Stimulated activated CD4-positive, alpha-beta T cell treated with anti-CD3 and anti-CD28 coated beads, Interleukin-4, amount 100 ng/mL, for 1 hour (primary cell): ENCODE results near the gene CDS2.
A peak's percentile ranks its signal among the peaks of the same experiment; 100 is the strongest.
"Not testable (repeated sequence)": the region's sequence is repeated elsewhere in the genome, so short reads cannot be mapped to it uniquely, and the experiment has no call there.

Experiments used
- DNase-seq: peaks from one replicate; pipeline ENCODE4 v3.0.0-alpha.2; 2020

The CDS2 gene

GRCh38 chr20:5126512-5127203, at the start of gene CDS2:
TSS of gene CDS2 (plus strand) at chr20:5127008. CDS start at chr20:5127093, 85 bp downstream.
- peak; percentile 100 for DNase-seq

GRCh38 chr20:5077761-5078387, 48.9 kb upstream of the CDS2 start:
- no peak for DNase-seq

GRCh38 chr20:5078399-5078958, 48.3 kb upstream of the CDS2 start:
- peak; percentile 63 for DNase-seq

- no peak for DNase-seq
These were observed 46.4 kb upstream of the CDS2 start for GRCh38 chr20:5080384-5080877.

- no peak for DNase-seq
These were observed 41.4 kb upstream of the CDS2 start for GRCh38 chr20:5085380-5085779.

- DNase-seq: no peak
These were observed 38.1 kb upstream of the CDS2 start for GRCh38 chr20:5088688-5089087.

GRCh38 chr20:5090191-5090590, 36.6 kb upstream of the CDS2 start:
- DNase-seq: no peak

- no peak for DNase-seq
These were observed 34.9 kb upstream of the CDS2 start for GRCh38 chr20:5091902-5092301.

- no peak for DNase-seq
These were observed 34.0 kb upstream of the CDS2 start for GRCh38 chr20:5092765-5093339.

- DNase-seq: no peak
These were observed 31.4 kb upstream of the CDS2 start for GRCh38 chr20:5095454-5095853.

- no peak for DNase-seq
These were observed 30.9 kb upstream of the CDS2 start for GRCh38 chr20:5095931-5096330.

- DNase-seq: no peak
These were observed 30.3 kb upstream of the CDS2 start for GRCh38 chr20:5096463-5096862.

- not testable (repeated sequence) for DNase-seq
These were observed 27.8 kb upstream of the CDS2 start for GRCh38 chr20:5099009-5099408.

- not testable (repeated sequence) for DNase-seq
These were observed 26.9 kb upstream of the CDS2 start for GRCh38 chr20:5099909-5100308.

- peak; percentile 78 for DNase-seq
These were observed 26.0 kb upstream of the CDS2 start for GRCh38 chr20:5100684-5101347.

- no peak for DNase-seq
These were observed 22.3 kb upstream of the CDS2 start for GRCh38 chr20:5104479-5104878.

GRCh38 chr20:5109276-5109675, 17.5 kb upstream of the CDS2 start:
- DNase-seq: no peak

GRCh38 chr20:5113615-5113986, 13.2 kb upstream of the CDS2 start:
- DNase-seq: no peak

GRCh38 chr20:5114403-5114802, 12.4 kb upstream of the CDS2 start:
- no peak for DNase-seq

GRCh38 chr20:5116875-5117274, 9.9 kb upstream of the CDS2 start:
- no peak for DNase-seq

- no peak for DNase-seq
These were observed 8.3 kb upstream of the CDS2 start for GRCh38 chr20:5118220-5119142.

GRCh38 chr20:5119143-5119434, 7.7 kb upstream of the CDS2 start:
- DNase-seq: no peak
